ENCODE measurements around the gene CEACAM1. TPM values are rescaled to one million over a fixed set of nuclear protein-coding genes. Genes with fewer than 3 reads are reported as not detected.
A peak's percentile ranks its signal among the peaks of the same experiment; 100 is the strongest.
"Not testable (repeated sequence)": the region's sequence is repeated elsewhere in the genome, so short reads cannot be mapped to it uniquely, and the experiment has no call there.

The CEACAM1 gene
- total and polyA plus RNA-seq, 2 experiments from 2014 or later: 0.63 to 3.0 TPM

DNA sequence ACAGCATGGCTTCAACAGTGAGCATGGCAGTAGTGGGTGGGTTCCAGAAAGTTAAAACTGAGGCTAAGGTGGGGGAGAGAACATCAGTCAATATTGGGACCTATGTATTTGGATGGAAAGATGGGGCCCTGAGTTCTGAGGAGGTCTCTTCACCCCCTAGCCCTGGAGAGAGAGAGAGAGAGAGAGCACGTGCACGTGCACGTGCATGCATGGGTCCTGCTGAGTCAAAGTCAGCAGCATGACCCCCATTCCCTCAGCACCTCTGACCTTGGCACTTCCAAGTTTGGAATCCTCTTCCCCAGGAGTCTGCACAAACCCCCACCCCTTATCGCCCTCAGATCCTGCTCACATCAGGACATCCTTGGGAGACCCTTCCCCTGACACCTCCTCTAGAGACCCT is 32.5 kb upstream of the CEACAM1 start (continued):
- TF ChIP-seq, protein P1, sequence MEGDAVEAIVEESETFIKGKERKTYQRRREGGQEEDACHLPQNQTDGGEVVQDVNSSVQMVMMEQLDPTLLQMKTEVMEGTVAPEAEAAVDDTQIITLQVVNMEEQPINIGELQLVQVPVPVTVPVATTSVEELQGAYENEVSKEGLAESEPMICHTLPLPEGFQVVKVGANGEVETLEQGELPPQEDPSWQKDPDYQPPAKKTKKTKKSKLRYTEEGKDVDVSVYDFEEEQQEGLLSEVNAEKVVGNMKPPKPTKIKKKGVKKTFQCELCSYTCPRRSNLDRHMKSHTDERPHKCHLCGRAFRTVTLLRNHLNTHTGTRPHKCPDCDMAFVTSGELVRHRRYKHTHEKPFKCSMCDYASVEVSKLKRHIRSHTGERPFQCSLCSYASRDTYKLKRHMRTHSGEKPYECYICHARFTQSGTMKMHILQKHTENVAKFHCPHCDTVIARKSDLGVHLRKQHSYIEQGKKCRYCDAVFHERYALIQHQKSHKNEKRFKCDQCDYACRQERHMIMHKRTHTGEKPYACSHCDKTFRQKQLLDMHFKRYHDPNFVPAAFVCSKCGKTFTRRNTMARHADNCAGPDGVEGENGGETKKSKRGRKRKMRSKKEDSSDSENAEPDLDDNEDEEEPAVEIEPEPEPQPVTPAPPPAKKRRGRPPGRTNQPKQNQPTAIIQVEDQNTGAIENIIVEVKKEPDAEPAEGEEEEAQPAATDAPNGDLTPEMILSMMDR (conservative IDR thresholded peaks at IDR 0.05; ENCODE audit: low read depth in 2 of 2): no peak
- TF ChIP-seq, protein P2, sequence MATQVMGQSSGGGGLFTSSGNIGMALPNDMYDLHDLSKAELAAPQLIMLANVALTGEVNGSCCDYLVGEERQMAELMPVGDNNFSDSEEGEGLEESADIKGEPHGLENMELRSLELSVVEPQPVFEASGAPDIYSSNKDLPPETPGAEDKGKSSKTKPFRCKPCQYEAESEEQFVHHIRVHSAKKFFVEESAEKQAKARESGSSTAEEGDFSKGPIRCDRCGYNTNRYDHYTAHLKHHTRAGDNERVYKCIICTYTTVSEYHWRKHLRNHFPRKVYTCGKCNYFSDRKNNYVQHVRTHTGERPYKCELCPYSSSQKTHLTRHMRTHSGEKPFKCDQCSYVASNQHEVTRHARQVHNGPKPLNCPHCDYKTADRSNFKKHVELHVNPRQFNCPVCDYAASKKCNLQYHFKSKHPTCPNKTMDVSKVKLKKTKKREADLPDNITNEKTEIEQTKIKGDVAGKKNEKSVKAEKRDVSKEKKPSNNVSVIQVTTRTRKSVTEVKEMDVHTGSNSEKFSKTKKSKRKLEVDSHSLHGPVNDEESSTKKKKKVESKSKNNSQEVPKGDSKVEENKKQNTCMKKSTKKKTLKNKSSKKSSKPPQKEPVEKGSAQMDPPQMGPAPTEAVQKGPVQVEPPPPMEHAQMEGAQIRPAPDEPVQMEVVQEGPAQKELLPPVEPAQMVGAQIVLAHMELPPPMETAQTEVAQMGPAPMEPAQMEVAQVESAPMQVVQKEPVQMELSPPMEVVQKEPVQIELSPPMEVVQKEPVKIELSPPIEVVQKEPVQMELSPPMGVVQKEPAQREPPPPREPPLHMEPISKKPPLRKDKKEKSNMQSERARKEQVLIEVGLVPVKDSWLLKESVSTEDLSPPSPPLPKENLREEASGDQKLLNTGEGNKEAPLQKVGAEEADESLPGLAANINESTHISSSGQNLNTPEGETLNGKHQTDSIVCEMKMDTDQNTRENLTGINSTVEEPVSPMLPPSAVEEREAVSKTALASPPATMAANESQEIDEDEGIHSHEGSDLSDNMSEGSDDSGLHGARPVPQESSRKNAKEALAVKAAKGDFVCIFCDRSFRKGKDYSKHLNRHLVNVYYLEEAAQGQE (IDR thresholded peaks at IDR 0.05; ENCODE audit: unreplicated experiment): no peak

DNA sequence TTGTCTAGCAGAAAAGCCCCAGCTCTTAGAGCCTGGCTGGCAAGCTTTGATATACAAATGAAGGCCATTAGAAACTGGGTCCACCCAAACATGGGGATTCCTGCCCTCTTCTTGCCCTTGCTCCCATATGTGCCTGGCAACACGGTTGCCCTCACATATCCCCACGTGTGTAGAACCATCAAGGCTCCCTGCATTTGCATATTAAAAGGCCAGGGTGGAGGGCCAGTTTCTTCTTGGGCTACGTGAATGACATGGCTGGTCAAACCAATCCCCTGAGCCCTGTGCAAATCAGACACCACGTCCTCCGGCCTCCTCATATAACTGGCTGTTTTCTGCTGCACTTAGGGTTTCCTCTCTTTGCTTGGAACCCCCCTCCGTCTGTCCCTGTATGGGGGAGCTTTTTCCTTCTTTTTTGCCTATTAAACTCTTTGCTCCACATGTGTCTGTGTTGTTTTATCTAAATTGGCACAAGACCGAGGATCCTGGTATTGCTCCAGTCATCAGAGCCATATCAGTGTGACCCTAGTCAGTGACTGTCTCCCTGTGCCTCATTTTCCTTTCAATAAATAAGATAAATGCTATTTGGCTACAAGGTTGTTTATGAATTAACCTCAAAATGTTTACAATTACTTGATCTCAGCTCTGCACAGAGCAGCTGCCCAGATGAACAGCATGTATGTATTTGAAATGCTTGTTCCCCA is 30.3 kb upstream of the CEACAM1 start:
- no peak overlapping the region for H2AFZ ChIP-seq
- Mint-ChIP-seq H3K4me3 (no peak overlapping the region), H3K36me3 (ENCODE audit: low read depth) (no peaks in the 10 kb centered on the region), H3K27me3 (ENCODE audit: insufficient read depth, low read depth, poor library complexity) (peaks cover 9% of the 10 kb centered on the region), H3K4me1 (peaks cover 39% of the 10 kb centered on the region), H3K9me3 (no peaks in the 10 kb centered on the region; the same call in 2 of the 3 replicates), H3K27ac (no peak overlapping the region)
- H3F3A ChIP-seq (replicated peaks; ENCODE audit: low read depth): no peaks in the 10 kb centered on the region
- peaks cover 35% of the 10 kb centered on the region for H3K4me1 ChIP-seq (ENCODE audit: insufficient read depth)
- no peak overlapping the region for H3K4me3 ChIP-seq
- H3K36me3 ChIP-seq (ENCODE audit: insufficient read depth): no peaks in the 10 kb centered on the region
- DNase-seq (ENCODE audit: low spot score): peak; percentile 14
- H3K27ac ChIP-seq (ENCODE audit: low read depth): no peak overlapping the region
- peak overlapping the region; percentile 27; the same call in 1 of the 2 replicates for H3K4me2 ChIP-seq
- peak; percentile 11; the same call in 1 of the 3 replicates for ATAC-seq
- TF ChIP-seq CREB1 (CRISPR knock-in tag; IDR thresholded peaks at IDR 0.05; ENCODE audit: low read depth): no peak
- TF ChIP-seq, protein P3, sequence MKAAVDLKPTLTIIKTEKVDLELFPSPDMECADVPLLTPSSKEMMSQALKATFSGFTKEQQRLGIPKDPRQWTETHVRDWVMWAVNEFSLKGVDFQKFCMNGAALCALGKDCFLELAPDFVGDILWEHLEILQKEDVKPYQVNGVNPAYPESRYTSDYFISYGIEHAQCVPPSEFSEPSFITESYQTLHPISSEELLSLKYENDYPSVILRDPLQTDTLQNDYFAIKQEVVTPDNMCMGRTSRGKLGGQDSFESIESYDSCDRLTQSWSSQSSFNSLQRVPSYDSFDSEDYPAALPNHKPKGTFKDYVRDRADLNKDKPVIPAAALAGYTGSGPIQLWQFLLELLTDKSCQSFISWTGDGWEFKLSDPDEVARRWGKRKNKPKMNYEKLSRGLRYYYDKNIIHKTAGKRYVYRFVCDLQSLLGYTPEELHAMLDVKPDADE (IDR thresholded peaks at IDR 0.05): no peak
- TF ChIP-seq NANOG (IDR thresholded peaks at IDR 0.05; ENCODE audit: borderline replicate concordance): no peak
- no peak for TF ChIP-seq STAT1 (IDR thresholded peaks at IDR 0.05; ENCODE audit: unreplicated experiment)
- TF ChIP-seq EZH2 (IDR thresholded peaks at IDR 0.05; ENCODE audit: low read depth, unreplicated experiment): no peak
- TF ChIP-seq ZNF331 (CRISPR knock-in tag; IDR thresholded peaks at IDR 0.05; ENCODE audit: low read depth): no peak
- no peak for TF ChIP-seq ZNF114 (CRISPR knock-in tag; IDR thresholded peaks at IDR 0.05)
- no peaks in the 10 kb centered on the region for H3K79me2 ChIP-seq (replicated peaks; ENCODE audit: insufficient read depth)
- H3K9me2 ChIP-seq (ENCODE audit: insufficient read depth): no peaks in the 10 kb centered on the region
- H4K20me1 ChIP-seq (replicated peaks; ENCODE audit: insufficient read depth): no peaks in the 10 kb centered on the region
- no peaks in the 10 kb centered on the region for H3K27me3 ChIP-seq (ENCODE audit: insufficient read depth)

DNA sequence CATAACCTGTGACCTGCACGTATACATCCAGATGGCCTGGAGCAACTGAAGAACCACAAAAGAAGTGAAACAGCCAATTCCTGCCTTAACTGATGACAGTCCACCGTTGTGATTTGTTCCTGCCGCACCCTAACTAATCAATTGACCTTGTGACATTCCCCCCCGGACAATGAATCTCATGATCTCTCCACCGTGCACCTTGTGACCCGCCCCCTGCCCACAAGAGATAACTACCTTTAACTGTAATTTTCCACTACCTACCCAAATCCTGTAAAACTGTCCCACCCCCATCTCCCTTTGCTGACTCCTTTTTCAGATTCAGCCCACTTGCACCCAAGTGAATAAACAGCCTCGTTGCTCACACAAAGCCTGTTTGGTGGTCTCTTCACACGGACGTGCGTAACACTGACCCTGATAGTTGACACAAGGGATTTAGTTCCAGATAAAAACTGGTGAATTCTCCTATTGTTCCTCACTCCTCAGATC is 29.1 kb upstream of the CEACAM1 start:
- not testable (repeated sequence) for H3K36me3 Mint-ChIP-seq (ENCODE audit: low read depth); H4K20me1 ChIP-seq (replicated peaks; ENCODE audit: insufficient read depth); H3K4me3 Mint-ChIP-seq; H3K9me2 ChIP-seq (ENCODE audit: insufficient read depth); H3K27me3 ChIP-seq (ENCODE audit: insufficient read depth); H2AFZ ChIP-seq; H3K27ac Mint-ChIP-seq; H3K79me2 ChIP-seq (replicated peaks; ENCODE audit: insufficient read depth); DNase-seq (ENCODE audit: low spot score); H3K4me3 ChIP-seq; H3K9me3 Mint-ChIP-seq; H3K36me3 ChIP-seq (ENCODE audit: insufficient read depth); H3K4me2 ChIP-seq; H3F3A ChIP-seq (replicated peaks; ENCODE audit: low read depth); H3K27ac ChIP-seq (ENCODE audit: low read depth); ATAC-seq
- peaks cover 35% of the 10 kb centered on the region for H3K4me1 ChIP-seq (ENCODE audit: insufficient read depth)
- H3K4me1 Mint-ChIP-seq: peaks cover 45% of the 10 kb centered on the region
- H3K27me3 Mint-ChIP-seq (ENCODE audit: insufficient read depth, low read depth, poor library complexity): peaks cover 12% of the 10 kb centered on the region

Measured in GM23338 (cell line).